NCI-H524 (cell line): ENCODE data around the gene ASIC3.
"Not testable (repeated sequence)": the region's sequence is repeated elsewhere in the genome, so short reads cannot be mapped to it uniquely, and the experiment has no call there.

Experiments used
- DNase-seq, 2 experiments: peaks; one replicate each; lab custom pipeline; 2025; lab: John Stamatoyannopoulos, UW

Gene ASIC3

GRCh38 chr7:151032936-151033863, 15.1 kb upstream of the ASIC3 start:
- no peak for DNase-seq

GRCh38 chr7:151033864-151034249, 14.5 kb upstream of the ASIC3 start:
- DNase-seq = no peak

GRCh38 chr7:151034312-151035025, 13.9 kb upstream of the ASIC3 start:
- DNase-seq = no peak

DNA sequence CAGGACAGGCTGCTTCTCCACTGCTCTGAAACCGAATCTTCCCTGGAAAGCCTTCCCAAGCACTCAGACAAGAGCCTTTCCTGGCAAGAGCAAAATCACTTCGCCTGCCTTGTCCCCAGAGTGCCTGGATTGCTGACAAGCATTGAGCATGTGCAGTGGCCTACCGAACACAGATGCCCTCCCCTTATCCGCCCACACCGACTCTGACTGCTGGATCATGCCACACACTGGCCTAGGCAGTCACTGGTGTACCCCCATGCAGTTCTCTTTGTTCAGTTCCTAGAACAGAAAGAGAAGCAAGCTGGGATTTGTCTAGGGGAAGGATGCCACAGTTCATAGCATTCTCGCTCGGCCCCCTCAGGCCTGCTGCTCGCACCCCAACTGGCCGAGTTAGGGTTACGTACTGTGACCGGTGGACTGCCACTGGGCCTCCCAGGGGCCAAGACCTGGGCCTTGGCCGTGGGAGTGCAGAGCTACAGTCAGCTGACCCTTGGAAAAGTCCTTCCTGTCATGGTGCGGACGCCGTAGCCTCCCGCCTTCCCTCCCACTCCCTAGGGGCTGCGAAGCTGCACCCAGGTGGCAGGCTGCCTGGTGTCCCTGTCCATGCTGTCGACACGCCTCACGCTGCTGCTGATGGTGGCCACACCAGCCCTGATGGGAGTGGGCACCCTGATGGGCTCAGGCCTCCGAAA, 13.2 kb upstream of the ASIC3 start:
- no peak for DNase-seq

DNA sequence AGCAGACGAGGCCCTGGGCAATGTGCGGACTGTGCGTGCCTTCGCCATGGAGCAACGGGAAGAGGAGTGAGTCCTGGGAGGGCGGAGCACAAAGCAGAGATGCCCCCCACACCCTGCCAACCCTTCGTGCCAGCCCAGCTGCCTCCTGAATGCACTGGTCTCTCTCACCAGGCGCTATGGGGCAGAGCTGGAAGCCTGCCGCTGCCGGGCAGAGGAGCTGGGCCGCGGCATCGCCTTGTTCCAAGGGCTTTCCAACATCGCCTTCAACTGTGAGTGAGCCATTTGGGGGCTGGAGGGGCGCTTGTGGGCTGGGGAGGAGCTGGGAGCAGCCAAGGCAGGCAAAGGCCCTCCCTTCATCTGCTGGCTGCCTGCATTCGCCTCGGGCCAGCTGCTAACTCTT, 12.4 kb upstream of the ASIC3 start:
- no peak for DNase-seq

- DNase-seq = no peak
Observed at GRCh38 chr7:151038951-151039849, 9.1 kb upstream of the ASIC3 start.

- peak; percentile 14 to 69 for DNase-seq
Observed at GRCh38 chr7:151039850-151040548, 8.3 kb upstream of the ASIC3 start.

DNA sequence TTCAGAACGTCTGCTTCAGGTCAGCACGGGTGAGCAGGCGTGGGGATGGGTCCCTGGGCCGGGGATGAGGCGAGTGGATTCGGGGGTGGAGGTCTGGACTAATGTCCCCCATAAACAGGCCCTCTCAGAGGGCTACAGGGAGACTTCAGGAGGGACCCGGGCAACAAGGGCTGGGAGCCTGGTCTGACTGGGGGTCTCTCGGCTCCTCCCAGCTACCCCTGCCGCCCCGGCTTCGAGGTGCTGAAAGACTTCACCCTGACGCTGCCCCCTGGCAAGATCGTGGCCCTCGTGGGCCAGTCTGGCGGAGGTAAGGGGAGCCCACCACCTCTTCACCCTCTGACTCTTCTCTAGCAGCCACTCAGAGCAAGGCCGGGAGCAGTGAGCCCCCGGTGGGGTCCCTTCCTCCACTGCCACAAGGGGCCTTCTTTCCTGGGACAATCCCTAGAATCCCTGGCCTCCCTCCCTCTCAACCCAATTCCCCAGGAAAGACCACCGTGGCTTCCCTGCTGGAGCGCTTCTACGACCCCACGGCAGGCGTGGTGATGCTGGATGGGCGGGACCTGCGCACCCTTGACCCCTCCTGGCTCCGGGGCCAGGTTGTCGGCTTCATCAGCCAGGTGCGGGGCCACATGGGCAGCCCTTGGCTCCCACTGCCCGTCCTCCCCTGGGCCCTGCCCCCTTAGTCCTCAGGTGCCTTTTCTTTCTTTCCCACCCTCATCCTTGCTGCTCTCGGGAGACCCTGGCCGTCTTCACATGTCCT, 7.5 kb upstream of the ASIC3 start:
- DNase-seq = no peak

DNA sequence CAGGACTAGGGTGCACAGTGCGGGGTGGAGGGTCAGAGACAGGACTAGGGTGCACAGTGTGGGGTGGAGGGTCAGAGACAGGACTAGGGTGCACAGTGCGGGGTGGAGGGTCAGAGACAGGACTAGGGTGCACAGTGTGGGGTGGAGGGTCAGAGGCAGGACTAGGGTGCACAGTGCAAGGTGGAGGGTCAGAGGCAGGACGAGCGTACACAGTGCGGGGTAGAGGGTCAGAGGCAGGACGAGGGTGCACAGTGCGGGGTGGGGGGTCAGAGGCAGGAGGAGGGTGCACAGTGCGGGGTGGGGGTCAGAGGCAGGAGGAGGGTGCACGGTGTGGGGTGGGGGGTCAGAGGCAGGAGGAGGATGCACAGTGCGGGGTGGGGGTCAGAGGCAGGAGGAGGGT, 4.9 kb upstream of the ASIC3 start:
- not testable (repeated sequence) for DNase-seq

- no peak for DNase-seq
Observed at GRCh38 chr7:151043959-151044358, 4.4 kb upstream of the ASIC3 start.

- DNase-seq = peak; percentile 39 to 70
Observed at GRCh38 chr7:151045262-151045661, 3.1 kb upstream of the ASIC3 start.

DNA sequence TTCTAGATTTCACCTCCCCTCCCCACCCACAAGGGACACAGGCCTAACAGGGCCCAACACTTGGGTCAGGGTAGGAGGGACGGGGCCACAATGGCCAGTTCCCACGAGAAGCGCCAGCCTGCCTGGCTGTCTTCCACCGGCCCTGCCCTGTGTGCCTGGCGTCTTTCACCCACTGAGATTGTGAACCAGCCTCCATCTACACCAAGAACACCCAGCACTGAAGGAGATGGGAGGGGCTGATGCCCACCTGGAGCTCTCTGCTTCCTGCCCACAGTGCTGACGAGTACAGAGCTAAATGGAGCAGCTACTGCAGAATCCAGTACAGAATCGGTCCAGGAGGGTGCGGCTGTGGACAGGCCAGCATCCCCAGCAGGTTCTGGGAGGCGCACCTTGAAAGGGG, 2.4 kb upstream of the ASIC3 start:
- DNase-seq = no peak

DNA sequence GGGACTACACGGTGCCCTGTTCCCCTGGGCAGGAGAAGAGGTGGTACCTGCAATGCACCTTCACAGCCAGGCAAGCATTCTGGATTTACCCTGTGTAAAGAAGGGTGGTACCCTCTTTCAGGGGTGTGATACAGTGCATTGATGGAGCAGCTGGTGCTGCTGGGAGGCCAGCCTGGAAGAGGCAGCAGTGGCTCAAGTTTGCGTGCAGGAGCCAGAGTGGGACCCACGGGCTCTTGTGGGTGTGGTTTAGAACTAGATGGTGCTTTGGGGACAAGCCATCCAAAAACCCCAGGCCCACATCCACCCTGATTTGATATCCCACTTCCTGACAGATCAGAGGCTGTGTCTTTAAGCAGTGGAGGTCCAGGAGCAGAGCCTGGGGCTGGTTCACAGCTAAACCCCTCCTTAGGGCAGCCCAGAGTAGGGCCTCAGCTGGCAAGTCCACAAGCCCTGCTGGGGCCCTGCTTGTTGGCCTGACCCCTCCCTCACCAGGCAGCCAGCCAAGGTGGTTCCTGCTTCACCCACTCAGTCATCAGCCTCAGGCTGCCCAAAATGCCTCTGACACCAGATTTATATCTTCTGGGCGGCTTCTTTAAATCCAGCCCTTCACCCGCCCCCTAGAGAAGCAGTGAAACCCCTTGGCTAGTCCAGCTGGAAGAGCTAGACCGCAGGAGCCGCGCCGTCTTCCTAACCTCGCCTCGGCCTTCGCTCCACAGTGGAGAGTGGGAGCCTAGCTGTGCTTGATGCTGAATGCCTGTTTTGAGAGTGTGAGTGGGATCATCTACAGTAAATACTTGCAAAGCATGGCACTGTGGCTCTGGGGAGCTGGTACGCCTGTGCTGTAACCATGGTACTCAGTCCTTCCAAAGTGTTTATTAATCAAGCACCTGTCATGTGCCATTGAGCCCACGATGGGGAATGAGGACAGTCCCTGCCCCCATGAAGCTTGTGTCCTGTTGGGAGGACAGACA, 1.4 kb upstream of the ASIC3 start:
- DNase-seq = peak in 1 of 2 experiments; percentile 13

- no peak for DNase-seq
Observed at GRCh38 chr7:151048911-151049463, 656 bp downstream of the ASIC3 start.

GRCh38 chr7:151051108-151051507, 2.8 kb downstream of the ASIC3 start:
- DNase-seq = no peak

GRCh38 chr7:151053096-151053495, 4.8 kb downstream of the ASIC3 start:
- DNase-seq = no peak

DNA sequence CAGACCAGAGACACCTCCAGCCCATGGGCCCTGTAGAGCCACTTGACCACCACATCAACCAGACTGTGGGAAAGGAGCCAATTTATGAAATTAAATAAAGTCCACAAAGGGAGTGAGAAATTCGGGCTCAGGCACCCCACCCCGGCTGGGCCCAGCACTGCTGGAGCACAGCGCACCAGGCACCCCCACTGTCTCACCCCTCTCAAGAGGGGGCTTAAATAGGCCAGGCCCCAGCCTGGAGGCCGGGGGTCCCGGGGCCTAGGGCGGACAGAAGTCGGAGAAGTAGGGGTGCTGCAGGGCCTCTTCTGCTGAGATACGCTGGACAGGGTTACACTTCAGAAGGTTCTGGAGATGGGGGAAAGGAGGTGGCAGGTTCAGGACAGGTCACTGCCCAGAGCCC, 5.4 kb downstream of the ASIC3 start:
- DNase-seq = no peak

- DNase-seq = no peak
Observed at GRCh38 chr7:151056283-151056665, 7.9 kb downstream of the ASIC3 start.
